Loucy (cell line): ENCODE data around the gene LEKR1.
"Not testable (repeated sequence)": the region's sequence is repeated elsewhere in the genome, so short reads cannot be mapped to it uniquely, and the experiment has no call there.

Experiments used
- H2AFZ ChIP-seq: fragments of 200-600 bp; sonication (generic); 2 replicates; pipeline ENCODE4 v1.6.0; 2016; ENCODE audit warnings: antibody characterized with exemption, mild to moderate bottlenecking, low read length, moderate library complexity
- H3F3A ChIP-seq: fragments of 200-600 bp; 2 replicates; pipeline ENCODE4 v1.6.0; 2016; ENCODE audit warnings: antibody characterized with exemption, low read depth, mild to moderate bottlenecking
- H3K27me3 ChIP-seq: fragments of 200-600 bp; sonication (generic); 2 replicates; pipeline ENCODE4 v1.6.1; 2014; ENCODE audit warnings: low read length, mild to moderate bottlenecking; ENCODE audit not compliant: insufficient read depth, poor library complexity, severe bottlenecking
- H3K36me3 ChIP-seq: fragments of 200-600 bp; sonication (generic); 2 replicates; pipeline ENCODE4 v1.6.1; 2016; ENCODE audit warnings: low read length; ENCODE audit not compliant: insufficient read depth
- H3K4me1 ChIP-seq: fragments of 200-600 bp; sonication (generic); 2 replicates; pipeline ENCODE4 v1.5.1; 2014; ENCODE audit warnings: low read length, mild to moderate bottlenecking; ENCODE audit not compliant: insufficient read depth, poor library complexity, severe bottlenecking
- H3K4me2 ChIP-seq: fragments of 200-600 bp; sonication (generic); 2 replicates; pipeline ENCODE4 v1.6.0; 2014; ENCODE audit warnings: antibody characterized with exemption, low read length, low read depth, mild to moderate bottlenecking; ENCODE audit not compliant: poor library complexity, severe bottlenecking
- H3K4me3 ChIP-seq: fragments of 200-600 bp; sonication (generic); 2 replicates; pipeline ENCODE4 v1.5.1; 2014; ENCODE audit warnings: low read length, mild to moderate bottlenecking, mixed read lengths; ENCODE audit not compliant: poor library complexity, severe bottlenecking
- H3K79me2 ChIP-seq: fragments of 200-600 bp; sonication (generic); 2 replicates; pipeline ENCODE4 v1.6.1; 2014; ENCODE audit warnings: low read length; ENCODE audit not compliant: insufficient read depth
- H3K9ac ChIP-seq: fragments of 200-600 bp; sonication (generic); 2 replicates; pipeline ENCODE4 v1.6.0; 2014; ENCODE audit warnings: mild to moderate bottlenecking, low read depth, low read length, moderate library complexity; ENCODE audit not compliant: poor library complexity, severe bottlenecking
- H3K9me2 ChIP-seq: fragments of 200-600 bp; sonication (generic); replicated peaks from 2 replicates; pipeline ENCODE4 v1.6.1; 2016; ENCODE audit warnings: low read depth, low read length, mixed read lengths
- H3K9me3 ChIP-seq: fragments of 200-600 bp; sonication (generic); 2 replicates; pipeline ENCODE4 v1.6.1; 2014; ENCODE audit warnings: mild to moderate bottlenecking, antibody characterized with exemption, low read length, low read depth; ENCODE audit not compliant: insufficient read depth
- H4K20me1 ChIP-seq: fragments of 200-600 bp; sonication (generic); 2 replicates; pipeline ENCODE4 v1.6.0; 2014; ENCODE audit warnings: antibody characterized with exemption, low read length, mild to moderate bottlenecking; ENCODE audit not compliant: insufficient read depth, poor library complexity, severe bottlenecking
- CTCF ChIP-seq: fragments of 200-600 bp; sonication (generic); conservative IDR thresholded peaks from 2 replicates; pipeline ENCODE4 v1.5.1; 2014; ENCODE audit warnings: mild to moderate bottlenecking, antibody characterized with exemption, low read length
- EZH2phosphoT487 ChIP-seq: fragments of 200-600 bp; IDR thresholded peaks from 2 replicates; pipeline ENCODE4 v1.6.1; 2018; ENCODE audit warnings: antibody characterized with exemption, mild to moderate bottlenecking, moderate library complexity, borderline replicate concordance

Gene LEKR1

GRCh38 chr3:156964577-156964976 lies 138.4 kb downstream of the LEKR1 start:
- no peaks in the 10 kb centered on the region for H3K36me3 ChIP-seq
- H3K9me2 ChIP-seq: no peaks in the 10 kb centered on the region; the same call in 1 of the 2 replicates
- H4K20me1 ChIP-seq: no peaks in the 10 kb centered on the region
- no peak overlapping the region for H3K9ac ChIP-seq
- H3F3A ChIP-seq: no peaks in the 10 kb centered on the region
- H3K9me3 ChIP-seq: no peaks in the 10 kb centered on the region
- H3K79me2 ChIP-seq: no peaks in the 10 kb centered on the region
- H3K4me3 ChIP-seq: no peak overlapping the region
- H3K4me2 ChIP-seq: no peak overlapping the region
- TF ChIP-seq EZH2phosphoT487: no peak
- no peak for TF ChIP-seq CTCF
- H2AFZ ChIP-seq: no peak overlapping the region
- no peaks in the 10 kb centered on the region for H3K27me3 ChIP-seq
- no peaks in the 10 kb centered on the region for H3K4me1 ChIP-seq

- not testable (repeated sequence) for H3K27me3 ChIP-seq, H3K9me3 ChIP-seq, H4K20me1 ChIP-seq, H3K4me3 ChIP-seq, H3K4me2 ChIP-seq, H3K36me3 ChIP-seq, H3K9ac ChIP-seq, H3K9me2 ChIP-seq, H3K4me1 ChIP-seq, H3K79me2 ChIP-seq, H3F3A ChIP-seq, H2AFZ ChIP-seq
These were observed 140.2 kb downstream of the LEKR1 start for GRCh38 chr3:156966349-156966748.

DNA sequence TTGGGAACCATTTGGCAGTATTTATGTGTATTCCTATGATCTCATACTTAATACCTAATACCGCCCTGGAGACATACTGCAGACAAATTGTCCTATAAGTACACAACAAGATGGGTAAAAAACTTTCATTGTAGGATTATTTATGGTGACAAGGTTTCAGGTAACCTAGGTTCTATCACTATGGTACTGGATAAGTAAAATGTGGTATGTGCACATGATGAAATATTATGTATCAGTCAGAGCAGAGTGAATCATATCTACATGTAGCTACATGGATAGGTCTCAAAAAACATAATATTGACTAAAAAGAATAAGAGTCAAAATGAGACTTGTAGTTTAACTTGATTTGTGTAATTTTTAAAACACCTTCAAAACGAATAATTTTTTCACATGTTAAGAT lies 147.8 kb downstream of the LEKR1 start:
- H2AFZ ChIP-seq: no peak overlapping the region; the same call in 1 of the 2 replicates
- no peaks in the 10 kb centered on the region for H3F3A ChIP-seq

More for the DNA sequence above, 147.8 kb downstream of the LEKR1 start:
- Histone ChIP-seq H3K27me3 (no peaks in the 10 kb centered on the region), H3K4me3 (no peak overlapping the region), H3K79me2 (no peaks in the 10 kb centered on the region), H4K20me1 (no peaks in the 10 kb centered on the region), H3K4me1 (peaks cover 6% of the 10 kb centered on the region), H3K36me3 (no peaks in the 10 kb centered on the region), H3K4me2 (no peak overlapping the region), H3K9ac (no peak overlapping the region), H3K9me2 (no peaks in the 10 kb centered on the region), H3K9me3 (no peaks in the 10 kb centered on the region)
- TF ChIP-seq EZH2phosphoT487: no peak
- TF ChIP-seq CTCF: no peak
